ENCODE measurements around the gene TNS3.
A peak's percentile ranks its signal among the peaks of the same experiment; 100 is the strongest.

TNS3 gene

GRCh38 chr7:47355684-47356083 is 226.2 kb downstream of the TNS3 start:
- no peak for DNase-seq

- DNase-seq: no peak
Observed at GRCh38 chr7:47354831-47355541, 226.9 kb downstream of the TNS3 start.

- DNase-seq: no peak
Observed at GRCh38 chr7:47354071-47354470, 227.8 kb downstream of the TNS3 start.

GRCh38 chr7:47352394-47352968 is 229.4 kb downstream of the TNS3 start:
- DNase-seq: no peak

GRCh38 chr7:47351233-47352154 is 230.4 kb downstream of the TNS3 start:
- no peak for DNase-seq

GRCh38 chr7:47350425-47350824 is 231.5 kb downstream of the TNS3 start:
- no peak for DNase-seq

- DNase-seq: no peak
Observed at GRCh38 chr7:47349401-47349800, 232.5 kb downstream of the TNS3 start.

GRCh38 chr7:47347816-47348385 is 234.0 kb downstream of the TNS3 start:
- no peak for DNase-seq

GRCh38 chr7:47347346-47347745 is 234.6 kb downstream of the TNS3 start:
- no peak for DNase-seq

- DNase-seq: no peak
Observed at GRCh38 chr7:47346377-47346914, 235.5 kb downstream of the TNS3 start.

- DNase-seq: no peak
Observed at GRCh38 chr7:47345857-47346298, 236.0 kb downstream of the TNS3 start.

GRCh38 chr7:47344171-47344955 is 237.5 kb downstream of the TNS3 start:
- DNase-seq: no peak

GRCh38 chr7:47343061-47343455 is 238.9 kb downstream of the TNS3 start:
- DNase-seq: no peak

GRCh38 chr7:47342296-47343060 is 239.4 kb downstream of the TNS3 start:
- DNase-seq: no peak

GRCh38 chr7:47340517-47340916 is 241.4 kb downstream of the TNS3 start:
- no peak for DNase-seq

- DNase-seq: peak; percentile 39
Observed at GRCh38 chr7:47338026-47338425, 243.9 kb downstream of the TNS3 start.

- no peak for DNase-seq
Observed at GRCh38 chr7:47337531-47337930, 244.4 kb downstream of the TNS3 start.

- DNase-seq: no peak
Observed at GRCh38 chr7:47336472-47337425, 245.2 kb downstream of the TNS3 start.

- DNase-seq: peak; percentile 89
Observed at GRCh38 chr7:47335557-47336471, 246.1 kb downstream of the TNS3 start.
